Upper lobe of right lung (tissue), 1 donor: Measurements from ENCODE around the gene LYPD6. TPM values are rescaled to one million over a fixed set of nuclear protein-coding genes. Genes with fewer than 3 reads are reported as not detected.

Source experiments
- ATAC-seq: fragments of 200-7000 bp; cut with Tn5 transposase; one replicate; pipeline ENCODE4 v1.9.1; 2020; ENCODE audit warnings: mild to moderate bottlenecking, moderate library complexity
- DNase-seq: peaks from one replicate; pipeline ENCODE4 v3.0.0-alpha.2; 2020
- H3K27ac ChIP-seq: fragments of 200-600 bp; one replicate; pipeline ENCODE4 v1.8.0; 2022
- H3K27me3 ChIP-seq: fragments of 200-600 bp; one replicate; pipeline ENCODE4 v1.8.0; 2022; ENCODE audit warnings: mild to moderate bottlenecking
- H3K36me3 ChIP-seq: fragments of 200-600 bp; one replicate; pipeline ENCODE4 v1.8.0; 2022
- H3K4me1 ChIP-seq: fragments of 200-600 bp; one replicate; pipeline ENCODE4 v1.8.0; 2022
- H3K4me3 ChIP-seq: fragments of 200-600 bp; one replicate; pipeline ENCODE4 v1.8.0; 2022; ENCODE audit warnings: mild to moderate bottlenecking
- H3K9me3 ChIP-seq: fragments of 200-600 bp; one replicate; pipeline ENCODE4 v1.8.0; 2022
- CTCF ChIP-seq: fragments of 200-600 bp; IDR thresholded peaks from one replicate; pipeline ENCODE4 v1.8.0; 2022; ENCODE audit warnings: antibody characterized with exemption
- intact Hi-C: fragments of 100-400 bp; cut with DNase I; formaldehyde crosslinking; loops from one replicate; pipeline ENCODE4 v1.11.0; 2022
- total RNA-seq: library from RNA; stranded (reverse); fragmentation: NEBNext Ultra II Directional; extraction: Animal tissue kit (Norgen Biotek cat#: 25700); gene quantifications from one replicate; pipeline ENCODE4 v1.2.1, GENCODE V29; 2021
- donor health status: DM: no; HTN: yes; CAD: no; lungs with severe emphysema.

Gene LYPD6
- total RNA-seq, 1 donor from 2014 or later = 0.29 TPM

- peaks cover 8% of the 10 kb centered on the region for H3K4me1 ChIP-seq
- H3K27ac ChIP-seq = no peak overlapping the region
- peaks cover 43% of the 10 kb centered on the region for H3K27me3 ChIP-seq
- no peak for TF ChIP-seq CTCF
- H3K36me3 ChIP-seq = no peaks in the 10 kb centered on the region
- no peak overlapping the region for H3K4me3 ChIP-seq
- DNase-seq (no peak), ATAC-seq (no peak)
- H3K9me3 ChIP-seq = no peaks in the 10 kb centered on the region
- intact Hi-C loops = no loop called here
Observed at GRCh38 chr2:149334156-149334555, 3.8 kb downstream of the LYPD6 start.

- intact Hi-C loops = no loop called here
- ATAC-seq = no peak
- no peaks in the 10 kb centered on the region for H3K36me3 ChIP-seq
- H3K4me3 ChIP-seq = no peak overlapping the region
- no peaks in the 10 kb centered on the region for H3K4me1 ChIP-seq
- DNase-seq = no peak
- peaks cover 2% of the 10 kb centered on the region for H3K27me3 ChIP-seq
- H3K27ac ChIP-seq = no peak overlapping the region
- H3K9me3 ChIP-seq = no peaks in the 10 kb centered on the region
- no peak for TF ChIP-seq CTCF
Observed at GRCh38 chr2:149339324-149339723, 8.9 kb downstream of the LYPD6 start.

GRCh38 chr2:149342509-149342908, 12.1 kb downstream of the LYPD6 start:
- Histone ChIP-seq H3K4me3 (no peak overlapping the region), H3K4me1 (no peaks in the 10 kb centered on the region), H3K27me3 (no peaks in the 10 kb centered on the region), H3K9me3 (no peaks in the 10 kb centered on the region), H3K36me3 (no peaks in the 10 kb centered on the region), H3K27ac (no peak overlapping the region)
- intact Hi-C loops = no loop called here
- no peak for TF ChIP-seq CTCF
- DNase-seq = no peak
- ATAC-seq = no peak

GRCh38 chr2:149344105-149344504, 13.7 kb downstream of the LYPD6 start:
- Histone ChIP-seq H3K27me3 (no peaks in the 10 kb centered on the region), H3K4me1 (no peaks in the 10 kb centered on the region), H3K9me3 (no peaks in the 10 kb centered on the region), H3K36me3 (no peaks in the 10 kb centered on the region), H3K4me3 (no peak overlapping the region), H3K27ac (no peak overlapping the region)
- no peak for ATAC-seq
- intact Hi-C loops = no loop called here
- DNase-seq = no peak
- no peak for TF ChIP-seq CTCF

- H3K9me3 ChIP-seq = no peaks in the 10 kb centered on the region
- no peak overlapping the region for H3K4me3 ChIP-seq
- H3K4me1 ChIP-seq = no peaks in the 10 kb centered on the region
- no peak for DNase-seq
- no peaks in the 10 kb centered on the region for H3K36me3 ChIP-seq
- intact Hi-C loops = no loop called here
- TF ChIP-seq CTCF = no peak
- ATAC-seq = no peak
- no peak overlapping the region for H3K27ac ChIP-seq
- no peaks in the 10 kb centered on the region for H3K27me3 ChIP-seq
Observed at GRCh38 chr2:149346272-149346671, 15.9 kb downstream of the LYPD6 start.

- TF ChIP-seq CTCF = no peak
- intact Hi-C loops = no loop called here
- ATAC-seq = no peak
- H3K27ac ChIP-seq = no peak overlapping the region
- H3K36me3 ChIP-seq = no peaks in the 10 kb centered on the region
- no peak for DNase-seq
- H3K27me3 ChIP-seq = no peaks in the 10 kb centered on the region
- H3K4me3 ChIP-seq = no peak overlapping the region
- no peaks in the 10 kb centered on the region for H3K4me1 ChIP-seq
- no peaks in the 10 kb centered on the region for H3K9me3 ChIP-seq
Observed at GRCh38 chr2:149348291-149348690, 17.9 kb downstream of the LYPD6 start.
